CD8-positive, alpha-beta memory T cell (primary cell): ENCODE measurements around the gene RHOJ. TPM values are rescaled to one million over a fixed set of nuclear protein-coding genes. Genes with fewer than 3 reads are reported as not detected.

Source experiments
- CTCF ChIA-PET: fragments of 350-600 bp; sonication (Branson Sonifier 250); formaldehyde crosslinking; loops from one replicate; lab custom pipeline; 2021; ENCODE audit warnings: antibody characterized with exemption; lab: Charles Lee
- POLR2A ChIA-PET: fragments of 350-600 bp; sonication (Branson Sonifier 250); formaldehyde crosslinking; loops from one replicate; lab custom pipeline; 2021; ENCODE audit warnings: antibody characterized with exemption; lab: Charles Lee
- DNase-seq, 5 donors: peaks; one replicate each; pipeline versions ENCODE4 v3.0.0 to v3.0.0-alpha.2; 2020 to 2022; ENCODE audit warnings: mixed read lengths in 1 of 5
- H3K27ac ChIP-seq: one replicate; pipeline ENCODE4 v1.7.0; 2013; ENCODE audit warnings: low read depth, mild to moderate bottlenecking, low read length, moderate library complexity
- H3K27me3 ChIP-seq: 2 replicates; pipeline ENCODE4 v1.7.0; 2013; ENCODE audit warnings: low read length, mild to moderate bottlenecking; ENCODE audit not compliant: insufficient read depth, poor library complexity, severe bottlenecking
- H3K36me3 ChIP-seq: 2 replicates; pipeline ENCODE4 v1.7.0; 2013; ENCODE audit warnings: mild to moderate bottlenecking, low read length, moderate library complexity; ENCODE audit not compliant: insufficient read depth
- H3K4me1 ChIP-seq: 2 replicates; pipeline ENCODE4 v1.7.0; 2013; ENCODE audit warnings: mild to moderate bottlenecking, low read length, moderate library complexity; ENCODE audit not compliant: insufficient read depth
- H3K4me3 ChIP-seq: 2 replicates; pipeline ENCODE4 v1.7.0; 2013; ENCODE audit warnings: mild to moderate bottlenecking, low read length
- H3K9me3 ChIP-seq: 2 replicates; pipeline ENCODE4 v1.7.0; 2013; ENCODE audit warnings: mild to moderate bottlenecking, low read length
- H3K27ac Mint-ChIP-seq, 8 donors: one replicate each; pipeline ENCODE4 v1.8.0; 2020 to 2021; ENCODE audit warnings: mixed read lengths in 8 of 8, mild to moderate bottlenecking in 6 of 8, inconsistent platforms in 3 of 8, moderate library complexity in 3 of 8
- H3K27me3 Mint-ChIP-seq, 2 donors: one replicate each; pipeline ENCODE4 v1.8.0; 2020 to 2021; ENCODE audit warnings: mixed read lengths in 2 of 2, mild to moderate bottlenecking in 1 of 2, moderate library complexity in 1 of 2
- H3K36me3 Mint-ChIP-seq, 3 donors: one replicate each; pipeline ENCODE4 v1.8.0; 2020 to 2021; ENCODE audit warnings: mixed read lengths in 3 of 3, inconsistent platforms in 1 of 3, mild to moderate bottlenecking in 1 of 3
- H3K4me1 Mint-ChIP-seq, 3 donors: one replicate each; pipeline ENCODE4 v1.8.0; 2020 to 2021; ENCODE audit warnings: mixed read lengths in 3 of 3, inconsistent platforms in 1 of 3, mild to moderate bottlenecking in 1 of 3
- H3K4me3 Mint-ChIP-seq, 7 donors: one replicate each; pipeline ENCODE4 v1.8.0; 2020 to 2021; ENCODE audit warnings: mixed read lengths in 7 of 7, mild to moderate bottlenecking in 6 of 7, moderate library complexity in 4 of 7, inconsistent platforms in 2 of 7
- H3K9me3 Mint-ChIP-seq, 5 donors: one replicate each; pipeline ENCODE4 v1.8.0; 2020 to 2022; ENCODE audit warnings: mixed read lengths in 5 of 5, mild to moderate bottlenecking in 3 of 5, moderate library complexity in 2 of 5, inconsistent platforms in 1 of 5
- polyA plus RNA-seq: library from polyadenylated mRNA; unstranded; fragments of 300-500 nt; fragmentation: Illumina TruSeq; gene quantifications from one replicate; pipeline ENCODE4 v1.2.3, GENCODE V29; 2021
- total RNA-seq, 2 experiments: library from RNA; stranded (reverse); gene quantifications; one replicate each; pipeline ENCODE4 v1.2.3, GENCODE V29; 2021

The RHOJ gene
- total and polyA plus RNA-seq, 3 experiments from 2014 or later, result not detected

GRCh38 chr14:63262446-63262845 lies 58.2 kb downstream of the RHOJ start:
- no peaks in the 10 kb centered on the region for H3K36me3 Mint-ChIP-seq
- CTCF ChIA-PET, result no interaction called here
- H3K27me3 Mint-ChIP-seq, result peaks cover 17 to 32% of the 10 kb centered on the region in 2 donors

GRCh38 chr14:63266106-63266505 lies 61.9 kb downstream of the RHOJ start:
- ChIA-PET POLR2A (no interaction called here), CTCF (no interaction called here)
- H3K9me3 ChIP-seq, result no peaks in the 10 kb centered on the region
- no peak overlapping the region for H3K4me3 ChIP-seq
- no peaks in the 10 kb centered on the region for H3K36me3 ChIP-seq
- no peak overlapping the region for H3K4me3 Mint-ChIP-seq
- DNase-seq, result no peak
- H3K4me1 ChIP-seq, result no peaks in the 10 kb centered on the region
- H3K36me3 Mint-ChIP-seq, result no peaks in the 10 kb centered on the region
- H3K27ac ChIP-seq, result no peak overlapping the region
- peaks cover 16 to 51% of the 10 kb centered on the region in 2 donors for H3K27me3 Mint-ChIP-seq
- peaks cover 0 to 2% (median 2%) of the 10 kb centered on the region in 5 donors for H3K9me3 Mint-ChIP-seq
- H3K27me3 ChIP-seq, result no peaks in the 10 kb centered on the region
- no peaks in the 10 kb centered on the region for H3K4me1 Mint-ChIP-seq
- H3K27ac Mint-ChIP-seq, result no peak overlapping the region

More at GRCh38 chr14:63262446-63262845, 58.2 kb downstream of the RHOJ start:
- Mint-ChIP-seq H3K27ac (no peak overlapping the region), H3K9me3 (peaks cover 0 to 2% (median 2%) of the 10 kb centered on the region in 5 donors), H3K4me1 (no peaks in the 10 kb centered on the region), H3K4me3 (no peak overlapping the region)
- no peak for DNase-seq
- Histone ChIP-seq H3K4me3 (no peak overlapping the region), H3K9me3 (no peaks in the 10 kb centered on the region), H3K4me1 (no peaks in the 10 kb centered on the region), H3K27me3 (no peaks in the 10 kb centered on the region), H3K36me3 (no peaks in the 10 kb centered on the region), H3K27ac (no peak overlapping the region)
- POLR2A ChIA-PET, result no interaction called here

GRCh38 chr14:63267171-63267570 lies 62.9 kb downstream of the RHOJ start:
- Mint-ChIP-seq H3K4me3 (no peak overlapping the region), H3K36me3 (no peaks in the 10 kb centered on the region), H3K27me3 (peaks cover 19 to 46% of the 10 kb centered on the region in 2 donors), H3K27ac (no peak overlapping the region), H3K4me1 (no peaks in the 10 kb centered on the region), H3K9me3 (peaks cover 0 to 2% (median 2%) of the 10 kb centered on the region in 5 donors)
- Histone ChIP-seq H3K4me3 (no peak overlapping the region), H3K36me3 (no peaks in the 10 kb centered on the region), H3K27ac (no peak overlapping the region), H3K4me1 (no peaks in the 10 kb centered on the region), H3K27me3 (no peaks in the 10 kb centered on the region), H3K9me3 (no peaks in the 10 kb centered on the region)
- no peak for DNase-seq
- POLR2A ChIA-PET, result no interaction called here
- CTCF ChIA-PET, result no interaction called here

GRCh38 chr14:63268771-63269170 lies 64.5 kb downstream of the RHOJ start:
- Histone ChIP-seq H3K9me3 (no peaks in the 10 kb centered on the region), H3K27me3 (no peaks in the 10 kb centered on the region), H3K27ac (no peak overlapping the region), H3K36me3 (no peaks in the 10 kb centered on the region), H3K4me3 (no peak overlapping the region), H3K4me1 (no peaks in the 10 kb centered on the region)
- Mint-ChIP-seq H3K27me3 (peaks cover 18 to 49% of the 10 kb centered on the region in 2 donors), H3K9me3 (peaks cover 0 to 2% (median 2%) of the 10 kb centered on the region in 5 donors), H3K27ac (no peak overlapping the region), H3K4me3 (no peak overlapping the region), H3K4me1 (no peaks in the 10 kb centered on the region), H3K36me3 (no peaks in the 10 kb centered on the region)
- POLR2A ChIA-PET, result no interaction called here
- DNase-seq, result no peak
- CTCF ChIA-PET, result no interaction called here

- peaks cover 17 to 44% of the 10 kb centered on the region in 2 donors for H3K27me3 Mint-ChIP-seq
- DNase-seq, result no peak
- no peaks in the 10 kb centered on the region for H3K4me1 Mint-ChIP-seq
- ChIA-PET CTCF (no interaction called here), POLR2A (no interaction called here)
- no peak overlapping the region for H3K27ac Mint-ChIP-seq
- H3K27ac ChIP-seq, result no peak overlapping the region
- H3K36me3 ChIP-seq, result no peaks in the 10 kb centered on the region
- no peaks in the 10 kb centered on the region for H3K36me3 Mint-ChIP-seq
- no peaks in the 10 kb centered on the region for H3K9me3 ChIP-seq
- H3K4me1 ChIP-seq, result no peaks in the 10 kb centered on the region
- peaks cover 0 to 2% (median 2%) of the 10 kb centered on the region in 5 donors for H3K9me3 Mint-ChIP-seq
- no peak overlapping the region for H3K4me3 Mint-ChIP-seq
- no peaks in the 10 kb centered on the region for H3K27me3 ChIP-seq
- H3K4me3 ChIP-seq, result no peak overlapping the region
Observed at GRCh38 chr14:63269561-63270225, 65.5 kb downstream of the RHOJ start.

- no peak overlapping the region for H3K4me3 ChIP-seq
- no peaks in the 10 kb centered on the region for H3K4me1 ChIP-seq
- Mint-ChIP-seq H3K27ac (no peak overlapping the region), H3K9me3 (no peaks in the 10 kb centered on the region), H3K36me3 (no peaks in the 10 kb centered on the region), H3K27me3 (peaks cover 8 to 27% of the 10 kb centered on the region in 2 donors), H3K4me3 (no peak overlapping the region), H3K4me1 (no peaks in the 10 kb centered on the region)
- CTCF ChIA-PET, result interaction anchor here (1.3 kb wide), 1 partner anchor 10 kb away, joined by 3 read pairs; no protein-coding TSS in a partner anchor
- no peak overlapping the region for H3K27ac ChIP-seq
- DNase-seq, result no peak
- H3K9me3 ChIP-seq, result no peaks in the 10 kb centered on the region
- POLR2A ChIA-PET, result no interaction called here
- no peaks in the 10 kb centered on the region for H3K36me3 ChIP-seq
- no peaks in the 10 kb centered on the region for H3K27me3 ChIP-seq
Observed at GRCh38 chr14:63273129-63273528, 68.9 kb downstream of the RHOJ start.

- no peak overlapping the region for H3K4me3 Mint-ChIP-seq
- CTCF ChIA-PET, result interaction anchor here (0.9 to 1.3 kb wide), 2 partner anchors 9 to 18 kb away, joined by 3 read pairs; no protein-coding TSS in a partner anchor
- Histone ChIP-seq H3K27me3 (no peaks in the 10 kb centered on the region), H3K27ac (no peak overlapping the region), H3K4me3 (no peak overlapping the region), H3K4me1 (no peaks in the 10 kb centered on the region), H3K9me3 (no peaks in the 10 kb centered on the region), H3K36me3 (no peaks in the 10 kb centered on the region)
- no peaks in the 10 kb centered on the region for H3K36me3 Mint-ChIP-seq
- peaks cover 4 to 22% of the 10 kb centered on the region in 2 donors for H3K27me3 Mint-ChIP-seq
- no peak for DNase-seq
- no peaks in the 10 kb centered on the region for H3K9me3 Mint-ChIP-seq
- no peaks in the 10 kb centered on the region for H3K4me1 Mint-ChIP-seq
- POLR2A ChIA-PET, result no interaction called here
- H3K27ac Mint-ChIP-seq, result no peak overlapping the region
Observed at GRCh38 chr14:63273717-63274655, 69.7 kb downstream of the RHOJ start.

- Mint-ChIP-seq H3K27me3 (peaks cover 2 to 9% of the 10 kb centered on the region in 2 donors), H3K9me3 (no peaks in the 10 kb centered on the region), H3K4me3 (no peak overlapping the region), H3K27ac (no peak overlapping the region), H3K4me1 (no peaks in the 10 kb centered on the region), H3K36me3 (no peaks in the 10 kb centered on the region)
- Histone ChIP-seq H3K4me1 (no peaks in the 10 kb centered on the region), H3K4me3 (no peak overlapping the region), H3K9me3 (no peaks in the 10 kb centered on the region), H3K27me3 (no peaks in the 10 kb centered on the region), H3K27ac (no peak overlapping the region), H3K36me3 (no peaks in the 10 kb centered on the region)
- ChIA-PET POLR2A (no interaction called here), CTCF (no interaction called here)
- no peak for DNase-seq
Observed at GRCh38 chr14:63275611-63276010, 71.4 kb downstream of the RHOJ start.
